DOHH2 (cell line): ENCODE results near the gene ARNT2.

Source experiments
- H3F3A ChIP-seq: fragments of 200-600 bp; sonication (generic), shearing (Covaris generic); 2 replicates; pipeline ENCODE4 v1.6.0; 2016; ENCODE audit warnings: antibody characterized with exemption, mild to moderate bottlenecking; ENCODE audit not compliant: control insufficient read depth, insufficient read depth
- H3K27ac ChIP-seq: fragments of 200-600 bp; sonication (generic); 2 replicates; pipeline ENCODE4 v1.5.1; 2014; ENCODE audit warnings: low read depth, mild to moderate bottlenecking, low read length, moderate library complexity
- H3K27me3 ChIP-seq: fragments of 200-600 bp; sonication (generic); 2 replicates; pipeline ENCODE4 v1.6.1; 2014; ENCODE audit warnings: mild to moderate bottlenecking, low read length, mixed read lengths; ENCODE audit not compliant: control insufficient read depth
- H3K36me3 ChIP-seq: fragments of 200-600 bp; sonication (generic); 2 replicates; pipeline ENCODE4 v1.6.1; 2014; ENCODE audit warnings: mild to moderate bottlenecking, low read length, moderate library complexity, mixed read lengths; ENCODE audit not compliant: control insufficient read depth
- H3K4me1 ChIP-seq: fragments of 200-600 bp; sonication (generic); 2 replicates; pipeline ENCODE4 v1.6.1; 2014; ENCODE audit warnings: mild to moderate bottlenecking, low read length, mixed read lengths; ENCODE audit not compliant: control insufficient read depth
- H3K4me2 ChIP-seq: fragments of 200-600 bp; sonication (generic); 2 replicates; pipeline ENCODE4 v1.6.0; 2014; ENCODE audit warnings: mild to moderate bottlenecking, low read length, moderate library complexity
- H3K4me3 ChIP-seq: fragments of 200-600 bp; sonication (generic); 2 replicates; pipeline ENCODE4 v1.5.1; 2014; ENCODE audit warnings: mild to moderate bottlenecking, low read length, mixed read lengths
- H3K79me2 ChIP-seq: fragments of 200-600 bp; sonication (generic); 2 replicates; pipeline ENCODE4 v1.6.1; 2014; ENCODE audit warnings: mild to moderate bottlenecking, low read length, mixed read lengths; ENCODE audit not compliant: control insufficient read depth
- H3K9me2 ChIP-seq: fragments of 200-600 bp; sonication (generic); replicated peaks from 2 replicates; pipeline ENCODE4 v1.6.1; 2014; ENCODE audit warnings: mild to moderate bottlenecking, low read length, mixed read lengths; ENCODE audit not compliant: control insufficient read depth
- H3K9me3 ChIP-seq: fragments of 200-600 bp; sonication (generic); 2 replicates; pipeline ENCODE4 v1.6.1; 2014; ENCODE audit warnings: antibody characterized with exemption, low read length, mixed read lengths; ENCODE audit not compliant: control insufficient read depth, insufficient read depth
- H4K20me1 ChIP-seq: fragments of 200-600 bp; sonication (generic); 2 replicates; pipeline ENCODE4 v1.6.0; 2014; ENCODE audit warnings: low read depth, mild to moderate bottlenecking, antibody characterized with exemption, low read length, moderate library complexity; ENCODE audit not compliant: control insufficient read depth, insufficient read depth
- CTCF ChIP-seq: fragments of 200-600 bp; sonication (generic); IDR thresholded peaks from one replicate; pipeline ENCODE4 v1.5.1; 2014; ENCODE audit warnings: antibody characterized with exemption, mild to moderate bottlenecking, low read depth, low read length; ENCODE audit not compliant: poor library complexity, severe bottlenecking
- EZH2phosphoT487 ChIP-seq: fragments of 200-600 bp; sonication (generic); IDR thresholded peaks from 2 replicates; pipeline ENCODE4 v1.6.1; 2017; ENCODE audit warnings: borderline replicate concordance, mild to moderate bottlenecking, antibody characterized with exemption, low read length, moderate library complexity, mixed read lengths

ARNT2 gene

GRCh38 chr15:80500021-80500420 lies 95.8 kb downstream of the ARNT2 start:
- no peaks in the 10 kb centered on the region for H4K20me1 ChIP-seq
- H3F3A ChIP-seq = no peaks in the 10 kb centered on the region
- no peaks in the 10 kb centered on the region for H3K4me1 ChIP-seq
- H3K79me2 ChIP-seq = no peaks in the 10 kb centered on the region
- H3K4me3 ChIP-seq = no peak overlapping the region
- no peaks in the 10 kb centered on the region for H3K36me3 ChIP-seq
- H3K9me3 ChIP-seq = no peaks in the 10 kb centered on the region
- TF ChIP-seq EZH2phosphoT487 (no peak), CTCF (no peak)
- no peak overlapping the region for H3K4me2 ChIP-seq
- no peak overlapping the region for H3K27ac ChIP-seq
- H3K27me3 ChIP-seq = no peaks in the 10 kb centered on the region
- no peaks in the 10 kb centered on the region; the same call in 1 of the 2 replicates for H3K9me2 ChIP-seq

GRCh38 chr15:80501476-80501875 lies 97.3 kb downstream of the ARNT2 start:
- Histone ChIP-seq H3K27ac (no peak overlapping the region), H3F3A (no peaks in the 10 kb centered on the region), H3K4me2 (no peak overlapping the region), H4K20me1 (no peaks in the 10 kb centered on the region), H3K4me3 (no peak overlapping the region), H3K79me2 (no peaks in the 10 kb centered on the region), H3K9me2 (no peaks in the 10 kb centered on the region; the same call in 1 of the 2 replicates), H3K27me3 (no peaks in the 10 kb centered on the region), H3K36me3 (no peaks in the 10 kb centered on the region), H3K9me3 (no peaks in the 10 kb centered on the region), H3K4me1 (no peaks in the 10 kb centered on the region)
- TF ChIP-seq CTCF = no peak
- no peak for TF ChIP-seq EZH2phosphoT487

GRCh38 chr15:80502782-80503181 lies 98.6 kb downstream of the ARNT2 start:
- H3K27ac ChIP-seq = no peak overlapping the region

More at GRCh38 chr15:80502782-80503181, 98.6 kb downstream of the ARNT2 start:
- Histone ChIP-seq H4K20me1 (no peaks in the 10 kb centered on the region), H3K36me3 (no peaks in the 10 kb centered on the region), H3K4me1 (no peaks in the 10 kb centered on the region), H3K79me2 (no peaks in the 10 kb centered on the region), H3K27me3 (no peaks in the 10 kb centered on the region), H3K4me3 (no peak overlapping the region), H3F3A (no peaks in the 10 kb centered on the region), H3K4me2 (no peak overlapping the region), H3K9me2 (no peaks in the 10 kb centered on the region; the same call in 1 of the 2 replicates), H3K9me3 (no peaks in the 10 kb centered on the region)
- TF ChIP-seq CTCF (no peak), EZH2phosphoT487 (no peak)
